Measurements from ENCODE around the gene KRT13. TPM values are rescaled to one million over a fixed set of nuclear protein-coding genes. Genes with fewer than 3 reads are reported as not detected.

Gene KRT13
- polyA plus RNA-seq, 3 donors = 0.20 to 0.42 (median 0.33) TPM

DNA sequence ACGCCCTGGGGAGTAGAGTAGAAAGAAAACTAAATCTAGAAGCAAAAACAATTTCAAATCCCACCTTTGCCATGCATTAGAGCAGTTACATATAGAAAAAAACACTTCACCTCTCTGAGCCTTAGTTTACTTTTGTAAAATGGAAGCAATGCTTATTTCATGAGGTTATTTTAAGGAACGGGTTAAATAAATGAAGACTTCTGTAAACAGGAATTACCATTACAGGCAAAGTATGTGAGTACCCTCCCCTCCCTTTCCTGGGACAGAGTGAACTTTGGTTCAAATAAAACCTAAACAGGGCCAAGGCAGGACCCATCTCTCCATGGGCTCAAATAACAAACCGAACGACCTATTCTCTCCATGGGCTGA, 17.8 kb upstream of the KRT13 start:
- no peak for DNase-seq (ENCODE audit: extremely low read depth in 1 of 11, low read depth in 9 of 11, low spot score in 4 of 11)

DNA sequence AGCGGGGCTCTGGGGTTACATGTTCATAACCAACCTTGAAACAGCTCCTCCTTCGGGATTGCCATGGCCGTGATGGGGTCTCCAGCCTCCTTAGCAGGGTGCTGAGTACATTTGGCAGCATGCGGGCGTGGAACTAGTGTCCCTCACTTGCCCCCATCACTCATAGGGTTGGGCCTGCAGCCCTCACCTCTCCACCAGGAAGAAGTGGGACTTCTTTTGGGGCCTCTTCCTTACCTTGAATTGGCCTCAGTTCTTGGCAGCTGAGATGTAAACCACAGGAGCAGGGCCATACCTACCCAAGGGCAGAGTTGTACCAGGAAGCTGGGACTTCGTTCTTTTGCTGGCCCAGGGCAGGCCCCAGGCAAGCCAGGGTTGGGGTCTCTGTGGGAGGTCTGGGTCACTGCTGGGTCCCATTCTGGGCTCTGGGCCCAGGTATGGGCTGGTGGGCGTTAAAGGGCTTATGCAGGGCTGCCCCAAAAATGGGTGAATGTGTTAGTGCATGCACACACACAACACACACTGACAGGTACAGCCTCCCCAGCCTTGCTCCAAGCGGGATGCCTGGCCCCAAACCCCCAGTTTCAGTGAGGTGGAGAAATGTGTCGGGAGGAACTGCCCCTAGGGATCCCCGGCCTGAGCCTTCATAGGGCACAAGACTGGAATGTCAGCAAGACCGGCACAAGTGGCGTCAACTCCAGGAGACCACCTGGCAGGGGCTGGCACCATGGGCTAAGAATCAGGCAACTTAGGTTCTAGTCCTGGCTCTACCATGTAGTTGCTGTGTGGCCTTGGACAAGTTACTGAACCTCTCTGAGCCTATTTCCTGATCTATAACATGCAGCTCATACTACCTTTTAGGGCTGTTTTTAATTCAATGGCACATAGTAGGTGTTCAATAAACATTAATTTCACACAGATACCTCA, 17.2 kb upstream of the KRT13 start:
- DNase-seq (ENCODE audit: extremely low read depth in 1 of 11, low read depth in 9 of 11, low spot score in 4 of 11) = no peak

DNA sequence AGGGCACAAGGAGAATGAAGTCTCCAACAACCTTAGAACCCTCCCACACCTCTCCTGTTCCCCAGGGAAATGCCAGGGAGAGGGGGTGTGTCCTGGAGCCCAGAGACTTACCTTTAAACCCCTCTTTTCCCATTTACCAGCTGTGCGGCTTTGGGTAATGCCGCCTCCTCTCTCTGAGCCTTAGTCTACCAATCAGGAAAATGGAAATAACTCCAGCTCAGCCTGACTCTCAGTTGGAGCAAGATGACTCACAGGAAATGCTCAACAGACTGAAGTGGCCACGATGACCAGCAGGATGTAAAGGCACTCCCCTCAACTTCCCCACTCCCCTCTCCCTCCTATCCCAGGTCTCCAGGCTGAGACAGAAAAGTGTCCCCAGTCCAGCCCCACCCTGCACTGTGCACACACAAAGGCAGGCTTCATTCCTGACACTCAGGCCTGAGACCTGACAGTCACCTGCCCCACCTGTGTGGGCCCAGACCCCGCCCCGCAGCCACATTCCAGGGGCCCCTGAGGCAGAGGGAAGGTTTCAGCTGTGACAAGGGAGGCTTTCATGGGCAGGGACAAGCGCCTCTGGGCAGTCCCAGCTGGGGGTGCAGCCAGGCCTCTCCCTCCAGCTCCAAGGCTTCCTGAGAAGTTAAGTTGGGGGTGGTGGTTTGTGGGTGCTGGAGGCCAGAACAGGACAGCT, 16.3 kb upstream of the KRT13 start:
- no peak for DNase-seq (ENCODE audit: extremely low read depth in 1 of 11, low read depth in 9 of 11, low spot score in 4 of 11)

DNA sequence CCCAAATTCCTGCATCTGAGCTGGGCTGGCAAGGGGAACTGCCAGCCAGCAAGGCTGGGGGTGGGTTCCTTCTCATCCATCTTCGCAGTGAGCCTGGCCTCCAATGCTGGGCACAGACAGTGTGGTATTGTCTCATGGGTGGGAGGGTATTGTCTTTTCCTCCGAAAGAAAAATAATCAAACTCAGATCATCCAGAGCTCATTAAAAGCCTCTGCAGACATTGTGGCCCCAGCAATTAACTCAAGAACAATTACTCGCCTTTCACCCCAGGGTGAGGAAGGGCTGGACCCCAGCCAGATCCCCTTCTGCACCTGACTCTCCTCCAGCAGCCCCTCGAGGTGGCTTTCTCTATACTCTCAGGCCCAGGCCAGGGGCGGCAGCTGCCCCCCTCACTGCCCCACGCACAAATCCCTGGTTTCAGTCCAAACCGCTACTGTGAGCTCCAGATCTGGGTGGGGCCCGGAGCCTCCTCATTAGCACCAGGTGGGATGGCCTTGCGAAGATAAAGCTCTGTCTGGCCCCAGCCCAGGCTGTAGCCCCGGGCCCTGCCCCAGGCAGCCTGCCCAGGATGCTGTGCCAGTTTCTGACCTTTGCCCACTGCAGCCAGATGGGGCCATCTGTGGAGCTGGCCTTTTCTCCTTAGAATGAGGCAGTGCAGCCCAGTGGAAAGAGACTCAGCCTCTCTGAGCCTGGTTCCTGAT, 15.6 kb upstream of the KRT13 start:
- DNase-seq (ENCODE audit: extremely low read depth in 1 of 11, low read depth in 9 of 11, low spot score in 4 of 11) = no peak

DNA sequence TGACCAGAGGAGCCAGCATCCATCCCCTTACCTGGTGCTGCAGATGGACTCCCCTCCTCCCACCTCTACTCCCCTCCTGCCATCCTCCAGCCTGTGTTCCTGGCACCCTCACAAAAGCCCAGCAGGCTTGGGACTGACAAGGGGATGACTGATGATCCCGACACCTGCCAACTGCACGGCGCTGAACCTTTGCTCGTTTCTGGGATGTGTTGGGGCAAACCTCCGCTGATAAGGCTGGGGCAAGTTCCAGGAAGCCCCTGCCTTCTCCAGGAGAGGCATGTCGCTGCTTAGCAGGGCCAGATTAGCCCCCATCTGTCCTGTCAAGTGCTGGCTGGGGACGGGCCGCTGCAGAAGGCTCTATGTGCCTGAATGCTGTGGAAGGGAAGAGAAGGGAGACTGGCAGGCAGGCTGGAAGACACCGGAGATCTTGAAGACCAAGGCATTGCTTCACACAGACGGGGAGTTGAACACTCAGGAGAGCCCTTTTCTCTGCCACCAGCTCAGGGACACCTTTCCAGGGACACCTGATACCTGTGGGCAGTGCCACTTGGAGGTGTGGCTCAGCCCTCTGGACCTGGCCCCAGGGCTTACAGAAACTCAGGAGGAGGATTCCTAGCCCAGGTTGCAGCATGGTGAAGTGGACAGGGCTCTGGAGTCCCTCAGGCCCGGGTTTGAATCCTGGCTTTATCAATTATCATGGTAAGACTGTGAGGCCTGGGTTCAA, 14.3 kb upstream of the KRT13 start:
- DNase-seq (ENCODE audit: extremely low read depth in 1 of 11, low read depth in 9 of 11, low spot score in 4 of 11) = no peak

DNA sequence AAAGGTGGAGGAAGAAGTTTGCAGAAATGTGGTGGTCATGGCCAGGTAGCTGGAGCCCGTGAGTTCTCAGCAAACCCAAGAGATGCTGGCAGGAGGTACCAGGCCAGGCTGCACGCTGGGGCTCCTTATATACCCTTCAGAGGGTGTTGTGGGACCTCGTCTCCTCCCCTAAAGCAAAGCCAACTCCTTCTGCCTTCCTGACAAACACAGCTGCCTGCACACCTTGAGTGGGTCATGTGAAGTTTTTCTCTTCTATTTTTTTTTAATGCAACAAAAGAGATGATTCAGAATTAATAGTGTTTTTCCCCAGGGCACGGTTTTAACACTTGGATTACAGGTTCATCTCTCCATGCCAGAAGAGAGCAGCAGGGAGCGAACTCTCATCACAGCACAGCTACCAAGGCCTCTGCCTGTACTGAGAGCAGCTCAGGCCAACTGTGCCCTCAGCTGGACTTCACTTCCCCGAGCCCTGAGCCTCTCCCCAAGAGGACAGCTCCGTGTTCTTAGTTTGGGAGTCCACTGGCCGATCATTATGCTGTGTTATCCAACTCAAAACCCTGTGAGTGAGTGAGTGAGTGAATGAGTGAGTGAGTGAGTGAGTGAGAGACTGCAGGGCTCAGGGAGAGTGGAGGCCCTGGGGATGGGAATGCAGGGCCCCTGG, 13.5 kb upstream of the KRT13 start, which contains the start of gene KRT15:
Gene KRT15, minus strand, starts transcription at position 102 of the 661 bp plus-strand sequence. Its CDS starts 63 bp downstream, at position 39.
- DNase-seq (ENCODE audit: extremely low read depth in 1 of 11, low read depth in 9 of 11, low spot score in 4 of 11) = no peak

DNA sequence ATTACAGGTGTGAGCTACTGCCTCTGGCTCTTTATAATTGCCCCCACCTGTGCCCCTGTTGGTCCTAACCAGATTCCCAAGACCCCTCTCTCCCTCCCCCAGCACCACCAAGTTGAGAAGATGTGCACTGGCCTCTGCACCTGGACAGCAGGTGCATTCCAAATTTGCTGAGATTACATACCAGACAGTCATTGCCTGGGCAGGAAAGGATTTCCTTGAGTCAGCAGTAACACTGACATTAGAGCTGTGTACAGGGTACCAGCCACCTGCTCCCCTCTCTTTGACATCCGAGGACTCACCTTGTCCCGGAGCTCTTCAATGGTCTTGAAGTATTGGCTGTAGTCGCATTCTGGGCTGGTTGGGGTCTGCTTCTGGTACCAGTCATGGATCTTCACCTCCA, 12.6 kb upstream of the KRT13 start:
- no peak for DNase-seq (ENCODE audit: extremely low read depth in 1 of 11, low read depth in 9 of 11, low spot score in 4 of 11)

DNA sequence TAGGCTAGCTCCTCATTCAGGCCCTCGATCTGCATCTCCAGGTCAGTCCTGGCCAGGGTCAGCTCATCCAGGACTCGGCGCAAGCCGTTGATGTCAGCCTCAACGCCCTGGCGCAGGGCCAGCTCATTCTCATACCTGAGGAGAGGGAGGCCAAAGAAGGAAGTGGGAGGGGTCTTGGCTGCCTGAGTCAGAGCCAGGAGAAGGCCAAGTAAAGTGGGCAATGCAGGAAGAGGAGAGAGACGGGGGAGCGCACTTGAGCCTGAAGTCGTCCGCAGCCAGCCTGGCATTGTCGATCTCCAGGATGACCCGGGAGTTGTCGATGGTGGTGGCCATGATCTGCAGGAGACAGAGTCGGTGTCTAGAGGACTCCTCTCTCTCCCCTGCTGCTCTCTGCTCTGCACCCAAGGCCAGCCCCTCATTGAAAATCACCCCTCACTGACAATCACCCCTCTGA, 11.4 kb upstream of the KRT13 start:
- no peak for DNase-seq (ENCODE audit: extremely low read depth in 1 of 11, low read depth in 9 of 11, low spot score in 4 of 11)

DNA sequence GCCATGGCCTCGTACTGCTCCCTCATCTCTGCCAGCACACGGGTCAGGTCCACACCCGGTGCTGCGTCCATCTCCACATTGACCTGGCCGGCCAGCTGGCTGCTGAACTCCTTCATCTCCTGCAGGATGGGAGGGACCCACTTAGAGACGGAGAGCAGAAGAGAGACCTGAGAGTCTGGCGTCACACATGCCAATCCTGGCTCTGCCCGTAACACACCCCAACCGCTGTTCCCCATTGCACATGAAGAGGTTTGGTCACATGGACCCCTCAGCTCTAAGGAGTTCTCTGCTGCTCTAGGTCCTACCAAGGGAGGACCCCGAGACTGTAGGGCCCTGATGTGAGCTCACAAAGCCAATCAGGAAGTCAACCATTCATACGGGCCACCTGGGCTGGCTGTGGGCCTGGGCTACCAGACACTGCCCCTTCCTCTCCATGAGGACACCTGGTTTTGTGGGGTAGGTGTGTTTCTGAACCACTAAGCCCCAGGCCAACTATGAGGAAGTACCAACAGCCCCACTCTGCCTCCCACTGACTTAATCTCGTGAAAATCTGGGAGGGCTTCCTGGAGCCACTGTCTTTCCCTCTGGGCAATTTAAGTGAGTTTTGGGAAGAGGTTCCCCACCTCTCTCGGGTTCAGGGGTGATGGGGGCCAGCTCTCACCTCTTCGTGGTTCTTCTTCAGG, 10.9 kb upstream of the KRT13 start:
- DNase-seq (ENCODE audit: extremely low read depth in 1 of 11, low read depth in 9 of 11, low spot score in 4 of 11) = no peak

DNA sequence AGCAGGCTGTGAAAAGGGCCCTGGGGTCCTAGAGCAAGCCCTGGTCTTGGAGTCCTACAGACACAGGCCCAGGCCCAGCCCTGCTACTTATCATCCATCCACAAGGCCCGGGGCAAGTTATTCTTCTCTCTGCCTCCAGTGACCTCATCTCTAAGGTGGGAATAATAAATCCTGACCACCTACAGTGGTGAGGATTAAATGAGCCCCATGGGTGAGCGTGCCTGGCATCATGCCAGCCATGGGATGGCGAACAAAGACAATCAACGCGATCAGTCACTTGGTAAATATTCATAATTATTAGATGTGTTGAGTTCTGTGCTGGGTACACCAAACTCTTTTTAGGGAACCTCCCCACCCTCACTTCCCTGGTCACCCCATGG, 7.7 kb upstream of the KRT13 start:
- DNase-seq (ENCODE audit: extremely low read depth in 1 of 11, low read depth in 9 of 11, low spot score in 4 of 11) = no peak

DNA sequence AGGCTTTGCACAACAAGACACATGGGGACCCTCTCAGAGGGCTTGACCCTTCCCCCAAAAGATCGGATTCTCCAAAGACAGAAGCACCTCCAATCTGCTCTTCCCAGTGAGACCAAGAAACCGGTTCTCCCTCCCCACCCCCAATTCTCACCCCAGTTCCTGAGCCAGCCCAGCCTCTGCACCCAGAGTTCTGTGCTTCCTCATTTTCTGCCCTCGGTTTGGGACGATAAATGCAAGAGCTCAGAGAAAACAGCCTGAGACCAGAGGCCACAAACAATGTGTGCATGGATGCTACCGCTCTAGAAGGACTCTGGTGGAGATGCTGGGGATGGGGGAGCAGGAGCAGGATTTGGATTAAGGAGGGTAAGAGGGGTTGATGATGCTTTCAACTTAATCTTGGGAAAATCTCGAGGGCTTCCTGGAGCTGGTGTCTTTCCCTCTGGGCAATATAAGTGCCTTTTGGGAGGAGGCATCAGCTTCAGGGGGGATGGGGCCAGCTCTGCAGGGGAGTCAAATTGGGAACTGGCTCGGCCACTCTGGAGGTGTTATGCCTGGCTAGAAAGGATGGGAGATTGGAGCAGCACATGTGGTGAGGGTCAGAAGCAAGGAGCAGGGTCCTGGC, 7.2 kb upstream of the KRT13 start:
- no peak for DNase-seq (ENCODE audit: extremely low read depth in 1 of 11, low read depth in 9 of 11, low spot score in 4 of 11)

DNA sequence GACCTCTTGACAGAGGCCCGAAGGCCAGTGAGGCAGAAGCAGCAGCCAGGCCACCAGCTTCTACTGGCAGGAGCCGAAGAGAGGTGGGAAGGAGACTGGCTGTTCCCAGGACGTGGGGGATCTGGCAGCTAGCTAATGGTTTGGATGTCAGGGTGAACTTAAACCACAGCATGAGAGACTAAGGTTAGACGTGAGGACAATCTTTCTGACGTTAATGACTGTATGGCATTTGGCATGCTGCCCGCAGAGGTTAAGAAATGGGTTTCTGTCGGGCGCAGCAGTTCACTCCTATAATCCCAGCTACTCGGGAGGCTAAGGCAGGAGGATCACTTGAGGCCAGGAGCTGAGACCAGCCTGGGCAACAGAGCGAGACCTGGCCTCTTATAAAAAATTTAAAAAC, 6.3 kb upstream of the KRT13 start:
- DNase-seq (ENCODE audit: extremely low read depth in 1 of 11, low read depth in 9 of 11, low spot score in 4 of 11) = no peak

DNA sequence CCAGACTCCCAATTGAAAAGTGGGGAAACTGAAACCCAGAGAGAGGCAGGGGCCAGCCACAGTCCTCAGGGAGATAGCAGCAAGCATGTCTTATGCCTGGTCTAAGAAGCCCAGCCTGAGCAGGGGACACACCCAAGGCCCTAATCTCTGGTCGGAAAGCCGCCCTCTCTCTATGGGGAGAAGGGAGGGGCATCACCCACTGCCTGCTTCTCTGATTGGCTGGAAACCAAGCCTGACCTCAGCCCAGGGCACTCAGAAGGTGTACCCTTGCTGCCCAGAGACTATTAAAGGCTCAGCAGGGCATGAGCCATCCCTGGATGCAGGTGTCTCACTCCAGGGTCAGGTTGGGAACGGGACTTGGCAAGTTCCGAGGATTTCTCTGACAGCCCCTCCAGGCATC, 5.7 kb upstream of the KRT13 start:
- DNase-seq (ENCODE audit: extremely low read depth in 1 of 11, low read depth in 9 of 11, low spot score in 4 of 11) = no peak

DNA sequence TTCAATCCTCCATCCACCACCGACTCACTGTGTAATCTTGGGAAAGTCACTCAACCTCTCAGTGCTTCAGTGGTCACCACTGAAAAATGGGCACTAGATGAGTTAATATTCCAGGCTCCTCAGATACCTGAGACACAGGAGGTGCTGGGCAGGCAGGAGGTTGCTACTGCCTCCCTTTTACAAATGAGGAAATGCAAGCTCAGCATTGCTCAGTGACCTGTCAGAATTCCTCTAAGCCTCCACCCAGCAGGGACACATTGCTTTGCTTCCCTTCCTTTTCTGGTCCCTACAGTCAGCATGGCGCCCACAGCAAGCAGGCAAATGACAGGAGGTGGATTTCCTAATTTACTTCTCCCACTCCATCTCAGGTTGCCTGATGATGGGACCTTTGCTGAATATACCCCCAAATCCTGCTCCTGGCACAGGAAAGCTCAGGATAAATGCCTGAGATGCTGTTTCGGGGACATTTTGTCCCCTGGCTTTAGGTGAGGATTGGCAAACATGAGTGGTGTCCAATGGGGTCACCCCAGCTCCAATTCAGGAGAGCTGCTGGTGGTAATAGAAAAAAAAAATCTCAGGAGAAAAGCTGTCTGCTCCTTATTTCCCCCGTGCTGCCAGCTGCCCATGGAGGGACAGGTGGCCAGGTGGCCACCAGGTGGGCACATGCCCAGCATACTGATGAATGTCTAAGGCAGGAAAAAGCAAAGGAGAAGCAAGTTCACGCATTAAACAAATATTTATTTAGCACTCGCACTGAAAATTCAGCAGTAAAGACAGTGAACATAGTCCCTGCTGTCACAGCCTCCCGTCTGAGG, 5.0 kb upstream of the KRT13 start:
- no peak for DNase-seq (ENCODE audit: extremely low read depth in 1 of 11, low read depth in 9 of 11, low spot score in 4 of 11)

DNA sequence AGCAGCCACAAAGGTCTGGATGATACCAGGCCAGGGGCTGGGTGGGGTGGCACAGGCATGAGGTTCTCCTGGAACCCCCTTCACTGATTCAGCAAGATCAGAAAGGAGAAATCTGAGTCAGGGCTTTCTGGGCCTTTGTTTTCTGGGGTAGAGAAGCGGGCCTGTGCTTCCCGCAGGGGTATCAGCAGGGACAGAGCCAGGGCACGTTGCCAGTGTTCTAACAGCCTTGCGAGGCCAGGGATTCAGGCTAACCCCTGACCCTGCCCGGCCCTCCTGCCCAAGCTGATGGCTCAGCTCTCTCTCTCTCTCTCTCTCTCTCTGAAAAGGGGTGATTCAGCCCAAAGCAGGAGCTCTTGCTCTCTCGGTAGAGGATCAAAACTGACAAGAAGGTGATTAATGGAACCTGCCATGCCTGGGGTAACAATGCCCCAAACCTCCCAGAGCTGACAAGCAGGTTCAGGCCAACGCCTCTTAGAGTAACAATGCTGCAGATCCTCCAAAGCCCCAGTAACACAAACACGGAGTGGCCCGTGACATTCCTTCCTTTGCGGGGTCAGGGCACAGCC, 2.0 kb upstream of the KRT13 start:
- DNase-seq (ENCODE audit: extremely low read depth in 1 of 11, low read depth in 9 of 11, low spot score in 4 of 11) = no peak
